Fibroblast of pulmonary artery (primary cell): ENCODE measurements around the gene ERC1.
"Not testable (repeated sequence)": the region's sequence is repeated elsewhere in the genome, so short reads cannot be mapped to it uniquely, and the experiment has no call there.

Experiments
- DNase-seq: peaks from one replicate; pipeline ENCODE4 v3.0.0-alpha.2; 2010; ENCODE audit warnings: low read depth
- H3K4me3 ChIP-seq: replicated peaks from 2 replicates; pipeline ENCODE4 v1.5.1; 2011; ENCODE audit warnings: low read depth, mild to moderate bottlenecking, control low read depth, low read length, moderate library complexity
- CTCF ChIP-seq: IDR thresholded peaks from 2 replicates; pipeline ENCODE4 v1.5.1; 2011; ENCODE audit warnings: mild to moderate bottlenecking, control low read depth, low read length, inconsistent platforms; ENCODE audit errors: missing control alignments

ERC1 gene

GRCh38 chr12:1339618-1340319 lies 348.7 kb downstream of the ERC1 start:
- no peak for TF ChIP-seq CTCF

GRCh38 chr12:1341270-1341669 lies 350.2 kb downstream of the ERC1 start:
- H3K4me3 ChIP-seq, DNase-seq: not testable (repeated sequence)

More at GRCh38 chr12:1339618-1340319, 348.7 kb downstream of the ERC1 start:
- no peak for DNase-seq
- H3K4me3 ChIP-seq = no peak overlapping the region

- no peak for TF ChIP-seq CTCF
- H3K4me3 ChIP-seq = no peak overlapping the region
- no peak for DNase-seq
Observed at GRCh38 chr12:1343422-1343821, 352.4 kb downstream of the ERC1 start.

- no peak for TF ChIP-seq CTCF
- DNase-seq = no peak
Observed at GRCh38 chr12:1344245-1344644, 353.2 kb downstream of the ERC1 start.

GRCh38 chr12:1346126-1346525 lies 355.1 kb downstream of the ERC1 start:
- DNase-seq = no peak
- no peak overlapping the region for H3K4me3 ChIP-seq
- TF ChIP-seq CTCF = no peak

More at GRCh38 chr12:1344245-1344644, 353.2 kb downstream of the ERC1 start:
- no peak overlapping the region for H3K4me3 ChIP-seq

- TF ChIP-seq CTCF = no peak
- DNase-seq = no peak
- no peak overlapping the region for H3K4me3 ChIP-seq
Observed at GRCh38 chr12:1347294-1347693, 356.3 kb downstream of the ERC1 start.

- TF ChIP-seq CTCF = no peak
- DNase-seq = no peak
- H3K4me3 ChIP-seq = no peak overlapping the region
Observed at GRCh38 chr12:1348606-1349005, 357.6 kb downstream of the ERC1 start.
